Measurements from ENCODE around the gene GRIP2.

Gene GRIP2

GRCh38 chr3:14531856-14532395 lies 8.2 kb downstream of the GRIP2 start:
- no peaks in the 10 kb centered on the region for H3K27me3 ChIP-seq (ENCODE audit: control insufficient read depth, insufficient read depth, low read length)
- no peak overlapping the region for H3K27ac ChIP-seq (ENCODE audit: low read length)
- H3K4me1 ChIP-seq (ENCODE audit: control insufficient read depth, insufficient read depth, low read length): peaks cover 8% of the 10 kb centered on the region
- WGBS (ENCODE audit: insufficient coverage, insufficient read length): no CpG with 5 or more reads among the region's 17 CpGs
- no peaks in the 10 kb centered on the region for H3K36me3 ChIP-seq (ENCODE audit: control insufficient read depth, insufficient read depth, low read length)
- H3K4me3 ChIP-seq (ENCODE audit: low read length): no peak overlapping the region
- DNase-seq (ENCODE audit: low read depth, low spot score): no peak
- no peaks in the 10 kb centered on the region for H3K9me3 ChIP-seq (ENCODE audit: control insufficient read depth, insufficient read depth, low read length)

- no peak overlapping the region for H3K4me3 ChIP-seq (ENCODE audit: low read length)
- no peaks in the 10 kb centered on the region for H3K9me3 ChIP-seq (ENCODE audit: control insufficient read depth, insufficient read depth, low read length)
- H3K4me1 ChIP-seq (ENCODE audit: control insufficient read depth, insufficient read depth, low read length): peaks cover 4% of the 10 kb centered on the region
- no peaks in the 10 kb centered on the region for H3K27me3 ChIP-seq (ENCODE audit: control insufficient read depth, insufficient read depth, low read length)
- no peak for DNase-seq (ENCODE audit: low read depth, low spot score)
- WGBS (ENCODE audit: insufficient coverage, insufficient read length): no CpG with 5 or more reads among the region's 3 CpGs
- H3K27ac ChIP-seq (ENCODE audit: low read length): no peak overlapping the region
- H3K36me3 ChIP-seq (ENCODE audit: control insufficient read depth, insufficient read depth, low read length): no peaks in the 10 kb centered on the region
Measured at GRCh38 chr3:14528081-14528480, 12.1 kb downstream of the GRIP2 start.

- DNase-seq (ENCODE audit: low read depth, low spot score): no peak
- no peaks in the 10 kb centered on the region for H3K36me3 ChIP-seq (ENCODE audit: control insufficient read depth, insufficient read depth, low read length)
- no CpG with 5 or more reads among the region's 17 CpGs for WGBS (ENCODE audit: insufficient coverage, insufficient read length)
- H3K27ac ChIP-seq (ENCODE audit: low read length): no peak overlapping the region
- H3K4me1 ChIP-seq (ENCODE audit: control insufficient read depth, insufficient read depth, low read length): peaks cover 2% of the 10 kb centered on the region
- no peaks in the 10 kb centered on the region for H3K9me3 ChIP-seq (ENCODE audit: control insufficient read depth, insufficient read depth, low read length)
- H3K4me3 ChIP-seq (ENCODE audit: low read length): no peak overlapping the region
- no peaks in the 10 kb centered on the region for H3K27me3 ChIP-seq (ENCODE audit: control insufficient read depth, insufficient read depth, low read length)
Measured at GRCh38 chr3:14525685-14526631, 14.2 kb downstream of the GRIP2 start.

- Histone ChIP-seq H3K4me1 (ENCODE audit: control insufficient read depth, insufficient read depth, low read length) (peaks cover 2% of the 10 kb centered on the region), H3K4me3 (ENCODE audit: low read length) (no peak overlapping the region), H3K27me3 (ENCODE audit: control insufficient read depth, insufficient read depth, low read length) (no peaks in the 10 kb centered on the region), H3K27ac (ENCODE audit: low read length) (no peak overlapping the region), H3K9me3 (ENCODE audit: control insufficient read depth, insufficient read depth, low read length) (no peaks in the 10 kb centered on the region), H3K36me3 (ENCODE audit: control insufficient read depth, insufficient read depth, low read length) (no peaks in the 10 kb centered on the region)
- no peak for DNase-seq (ENCODE audit: low read depth, low spot score)
- no CpG with 5 or more reads among the region's 9 CpGs for WGBS (ENCODE audit: insufficient coverage, insufficient read length)
Measured at GRCh38 chr3:14524920-14525660, 15.1 kb downstream of the GRIP2 start.

- H3K36me3 ChIP-seq (ENCODE audit: control insufficient read depth, insufficient read depth, low read length): no peaks in the 10 kb centered on the region
- WGBS (ENCODE audit: insufficient coverage, insufficient read length): no CpG with 5 or more reads among the region's 14 CpGs
Measured at GRCh38 chr3:14524311-14524711, 15.8 kb downstream of the GRIP2 start.

GRCh38 chr3:14523792-14524191 lies 16.4 kb downstream of the GRIP2 start:
- no peak overlapping the region for H3K4me3 ChIP-seq (ENCODE audit: low read length)
- no peaks in the 10 kb centered on the region for H3K27me3 ChIP-seq (ENCODE audit: control insufficient read depth, insufficient read depth, low read length)
- no peaks in the 10 kb centered on the region for H3K9me3 ChIP-seq (ENCODE audit: control insufficient read depth, insufficient read depth, low read length)
- peaks cover 2% of the 10 kb centered on the region for H3K4me1 ChIP-seq (ENCODE audit: control insufficient read depth, insufficient read depth, low read length)
- WGBS (ENCODE audit: insufficient coverage, insufficient read length): no CpG with 5 or more reads among the region's 7 CpGs
- H3K27ac ChIP-seq (ENCODE audit: low read length): no peak overlapping the region
- H3K36me3 ChIP-seq (ENCODE audit: control insufficient read depth, insufficient read depth, low read length): no peaks in the 10 kb centered on the region
- no peak for DNase-seq (ENCODE audit: low read depth, low spot score)

More at GRCh38 chr3:14524311-14524711, 15.8 kb downstream of the GRIP2 start:
- no peak for DNase-seq (ENCODE audit: low read depth, low spot score)
- Histone ChIP-seq H3K27me3 (ENCODE audit: control insufficient read depth, insufficient read depth, low read length) (no peaks in the 10 kb centered on the region), H3K4me1 (ENCODE audit: control insufficient read depth, insufficient read depth, low read length) (peaks cover 2% of the 10 kb centered on the region), H3K9me3 (ENCODE audit: control insufficient read depth, insufficient read depth, low read length) (no peaks in the 10 kb centered on the region), H3K27ac (ENCODE audit: low read length) (no peak overlapping the region), H3K4me3 (ENCODE audit: low read length) (no peak overlapping the region)

GRCh38 chr3:14522768-14523167 lies 17.4 kb downstream of the GRIP2 start:
- no CpG with 5 or more reads among the region's 12 CpGs for WGBS (ENCODE audit: insufficient coverage, insufficient read length)
- no peaks in the 10 kb centered on the region for H3K27me3 ChIP-seq (ENCODE audit: control insufficient read depth, insufficient read depth, low read length)

GRCh38 chr3:14522129-14522691 lies 17.9 kb downstream of the GRIP2 start:
- Histone ChIP-seq H3K36me3 (ENCODE audit: control insufficient read depth, insufficient read depth, low read length) (no peaks in the 10 kb centered on the region), H3K9me3 (ENCODE audit: control insufficient read depth, insufficient read depth, low read length) (no peaks in the 10 kb centered on the region), H3K27me3 (ENCODE audit: control insufficient read depth, insufficient read depth, low read length) (no peaks in the 10 kb centered on the region), H3K27ac (ENCODE audit: low read length) (no peak overlapping the region), H3K4me1 (ENCODE audit: control insufficient read depth, insufficient read depth, low read length) (peaks cover 2% of the 10 kb centered on the region), H3K4me3 (ENCODE audit: low read length) (no peak overlapping the region)
- WGBS (ENCODE audit: insufficient coverage, insufficient read length): no CpG with 5 or more reads among the region's 16 CpGs
- DNase-seq (ENCODE audit: low read depth, low spot score): no peak

More at GRCh38 chr3:14522768-14523167, 17.4 kb downstream of the GRIP2 start:
- no peak overlapping the region for H3K4me3 ChIP-seq (ENCODE audit: low read length)
- H3K4me1 ChIP-seq (ENCODE audit: control insufficient read depth, insufficient read depth, low read length): peaks cover 2% of the 10 kb centered on the region
- H3K27ac ChIP-seq (ENCODE audit: low read length): no peak overlapping the region
- DNase-seq (ENCODE audit: low read depth, low spot score): no peak
- H3K36me3 ChIP-seq (ENCODE audit: control insufficient read depth, insufficient read depth, low read length): no peaks in the 10 kb centered on the region
- no peaks in the 10 kb centered on the region for H3K9me3 ChIP-seq (ENCODE audit: control insufficient read depth, insufficient read depth, low read length)

GRCh38 chr3:14521611-14522010 lies 18.5 kb downstream of the GRIP2 start:
- Histone ChIP-seq H3K27ac (ENCODE audit: low read length) (no peak overlapping the region), H3K27me3 (ENCODE audit: control insufficient read depth, insufficient read depth, low read length) (no peaks in the 10 kb centered on the region), H3K4me3 (ENCODE audit: low read length) (no peak overlapping the region), H3K9me3 (ENCODE audit: control insufficient read depth, insufficient read depth, low read length) (no peaks in the 10 kb centered on the region), H3K4me1 (ENCODE audit: control insufficient read depth, insufficient read depth, low read length) (peaks cover 2% of the 10 kb centered on the region), H3K36me3 (ENCODE audit: control insufficient read depth, insufficient read depth, low read length) (no peaks in the 10 kb centered on the region)
- no peak for DNase-seq (ENCODE audit: low read depth, low spot score)
- no CpG with 5 or more reads among the region's 12 CpGs for WGBS (ENCODE audit: insufficient coverage, insufficient read length)

GRCh38 chr3:14520967-14521366 lies 19.2 kb downstream of the GRIP2 start:
- DNase-seq (ENCODE audit: low read depth, low spot score): no peak
- H3K4me1 ChIP-seq (ENCODE audit: control insufficient read depth, insufficient read depth, low read length): peaks cover 2% of the 10 kb centered on the region
- H3K36me3 ChIP-seq (ENCODE audit: control insufficient read depth, insufficient read depth, low read length): no peaks in the 10 kb centered on the region
- no peaks in the 10 kb centered on the region for H3K9me3 ChIP-seq (ENCODE audit: control insufficient read depth, insufficient read depth, low read length)
- WGBS (ENCODE audit: insufficient coverage, insufficient read length): no CpG with 5 or more reads among the region's 8 CpGs
- no peaks in the 10 kb centered on the region for H3K27me3 ChIP-seq (ENCODE audit: control insufficient read depth, insufficient read depth, low read length)
- no peak overlapping the region for H3K4me3 ChIP-seq (ENCODE audit: low read length)
- H3K27ac ChIP-seq (ENCODE audit: low read length): no peak overlapping the region

Data from iPS DF 6.9 (cell line).